WTC11 (cell line): ENCODE measurements around the gene FAAH2. TPM values are rescaled to one million over a fixed set of nuclear protein-coding genes. Genes with fewer than 3 reads are reported as not detected.

Experiments
- ATAC-seq: fragments of 200-7000 bp; cut with Tn5 transposase; 2 replicates; pipeline ENCODE4 v1.10.0; 2021; ENCODE audit warnings: mild to moderate bottlenecking, moderate library complexity
- CTCF ChIA-PET: fragments of 300-600 bp; sonication (Branson Sonifier 250); formaldehyde crosslinking; loops from one replicate; lab custom pipeline; 2021; ENCODE audit warnings: antibody characterized with exemption; lab: Charles Lee
- POLR2A ChIA-PET: fragments of 350-600 bp; sonication (Branson Sonifier 250); formaldehyde crosslinking; loops from one replicate; lab custom pipeline; 2021; ENCODE audit warnings: antibody characterized with exemption; lab: Charles Lee
- DNase-seq: peaks from one replicate; pipeline ENCODE4 v3.0.0; 2021; ENCODE audit warnings: low spot score
- H3K27ac Mint-ChIP-seq: 2 replicates; pipeline ENCODE4 v1.8.0; 2021; ENCODE audit warnings: mixed read lengths
- H3K27me3 Mint-ChIP-seq: 2 replicates; pipeline ENCODE4 v1.8.0; 2021; ENCODE audit warnings: low read depth, mild to moderate bottlenecking, moderate library complexity, mixed read lengths
- H3K36me3 Mint-ChIP-seq: 2 replicates; pipeline ENCODE4 v1.8.0; 2021; ENCODE audit warnings: mixed read lengths
- H3K4me1 Mint-ChIP-seq: 2 replicates; pipeline ENCODE4 v1.8.0; 2022; ENCODE audit warnings: mixed read lengths
- H3K4me3 Mint-ChIP-seq: 2 replicates; pipeline ENCODE4 v1.8.0; 2021; ENCODE audit warnings: mild to moderate bottlenecking, moderate library complexity, mixed read lengths
- H3K9me3 Mint-ChIP-seq: 2 replicates; pipeline ENCODE4 v1.8.0; 2021; ENCODE audit warnings: mixed read lengths
- AR ChIP-seq: fragments of 250-450 bp; sonication (Bioruptor Pico); IDR thresholded peaks from 2 replicates; pipeline ENCODE4 v1.9.0; 2021; ENCODE audit warnings: mild to moderate bottlenecking
- ATF3 ChIP-seq: sonication (generic); formaldehyde crosslinking; conservative IDR thresholded peaks from 2 replicates; pipeline ENCODE4 v1.8.1; 2022; ENCODE audit warnings: mild to moderate bottlenecking, missing genetic modification reagents
- ELF4 ChIP-seq: sonication (generic); formaldehyde crosslinking; IDR thresholded peaks from 2 replicates; pipeline ENCODE4 v1.8.1; 2022; ENCODE audit warnings: low read depth, mild to moderate bottlenecking, moderate library complexity, missing genetic modification reagents
- ESRRA ChIP-seq: sonication (generic); formaldehyde crosslinking; IDR thresholded peaks from 2 replicates; pipeline ENCODE4 v1.8.1; 2022; ENCODE audit warnings: mild to moderate bottlenecking, missing genetic modification reagents, borderline replicate concordance
- GRHL2 ChIP-seq: fragments of 250-450 bp; sonication (Bioruptor Pico); IDR thresholded peaks from 2 replicates; pipeline ENCODE4 v1.8.0; 2022; ENCODE audit warnings: mild to moderate bottlenecking, moderate library complexity; ENCODE audit not compliant: insufficient replicate concordance, severe bottlenecking
- GTF2I ChIP-seq: fragments of 250-450 bp; sonication (Bioruptor Pico); conservative IDR thresholded peaks from 2 replicates; pipeline ENCODE4 v1.4.0; 2021; ENCODE audit warnings: mild to moderate bottlenecking
- IRF2 ChIP-seq: sonication (generic); formaldehyde crosslinking; IDR thresholded peaks from 2 replicates; pipeline ENCODE4 v1.8.0; 2022; ENCODE audit warnings: low read depth, missing genetic modification reagents, borderline replicate concordance
- JUN ChIP-seq: sonication (generic); formaldehyde crosslinking; IDR thresholded peaks from 2 replicates; pipeline ENCODE4 v1.8.0; 2023; ENCODE audit warnings: mild to moderate bottlenecking, missing genetic modification reagents
- NFATC4 ChIP-seq: fragments of 250-450 bp; sonication (Bioruptor Pico); IDR thresholded peaks from 2 replicates; pipeline ENCODE4 v1.9.0; 2021; ENCODE audit warnings: mild to moderate bottlenecking
- NR3C1 ChIP-seq: sonication (generic); formaldehyde crosslinking; conservative IDR thresholded peaks from 2 replicates; pipeline ENCODE4 v1.8.1; 2023; ENCODE audit warnings: low read depth, mild to moderate bottlenecking, missing genetic modification reagents
- OVOL2 ChIP-seq: fragments of 250-450 bp; sonication (Bioruptor Pico); IDR thresholded peaks from 2 replicates; pipeline ENCODE4 v1.9.0; 2021; ENCODE audit warnings: mild to moderate bottlenecking, borderline replicate concordance
- TEAD1 ChIP-seq: sonication (generic); formaldehyde crosslinking; IDR thresholded peaks from 2 replicates; pipeline ENCODE4 v1.8.0; 2022; ENCODE audit warnings: mild to moderate bottlenecking, missing genetic modification reagents
- TEAD4 ChIP-seq: sonication (generic); formaldehyde crosslinking; IDR thresholded peaks from 2 replicates; pipeline ENCODE4 v1.8.0; 2022; ENCODE audit warnings: mild to moderate bottlenecking, missing genetic modification reagents
- ZNF138 ChIP-seq: sonication (generic); formaldehyde crosslinking; conservative IDR thresholded peaks from 2 replicates; pipeline ENCODE4 v1.8.1; 2022; ENCODE audit warnings: mild to moderate bottlenecking, moderate library complexity, missing genetic modification reagents
- ZNF671 ChIP-seq: fragments of 250-450 bp; sonication (Bioruptor Pico); IDR thresholded peaks from 2 replicates; pipeline ENCODE4 v1.8.0; 2021; ENCODE audit warnings: mild to moderate bottlenecking
- total RNA-seq: library from RNA; stranded (reverse); gene quantifications from 3 replicates; pipeline ENCODE4 v1.2.3, GENCODE V29; 2021
- TF ChIP-seq, protein P1 (sequence below): sonication (generic); formaldehyde crosslinking; IDR thresholded peaks from 2 replicates; pipeline ENCODE4 v1.8.1; 2022; ENCODE audit warnings: low read depth, mild to moderate bottlenecking, moderate library complexity, missing genetic modification reagents, borderline replicate concordance
- TF ChIP-seq, protein P2 (sequence below): fragments of 250-450 bp; sonication (Bioruptor Pico); IDR thresholded peaks from 2 replicates; pipeline ENCODE4 v1.8.0; 2021; ENCODE audit warnings: mild to moderate bottlenecking
- TF ChIP-seq, protein P3 (sequence below): fragments of 200-600 bp; IDR thresholded peaks from 2 replicates; pipeline ENCODE4 v1.8.0; 2022; ENCODE audit warnings: antibody characterized with exemption

FAAH2 gene
- total RNA-seq, 1 experiment from 2014 or later = 5.0 TPM

DNA sequence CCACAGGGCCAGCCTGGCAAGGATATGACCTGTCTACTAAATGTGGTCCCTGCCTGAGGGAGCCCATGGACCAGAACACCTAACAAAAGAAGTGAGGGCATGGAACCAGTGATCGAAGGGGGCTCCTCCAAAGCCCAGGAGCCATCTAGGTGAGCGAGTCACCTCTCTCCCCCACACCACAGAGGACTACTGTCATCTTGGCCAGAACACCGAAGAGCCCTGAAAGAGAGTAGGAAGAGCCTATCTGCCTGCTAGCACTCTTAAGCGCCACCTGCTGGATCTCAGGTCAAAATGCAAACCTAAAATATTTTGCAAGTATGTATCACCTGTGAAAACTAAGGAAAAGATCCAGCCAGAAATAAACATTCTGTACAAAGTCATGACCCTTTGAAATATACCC lies 167.4 kb downstream of the FAAH2 start:
- peaks cover 23% of the 10 kb centered on the region for H3K9me3 Mint-ChIP-seq
- peaks cover 18% of the 10 kb centered on the region for H3K36me3 Mint-ChIP-seq
- H3K27me3 Mint-ChIP-seq = no peaks in the 10 kb centered on the region
- H3K27ac Mint-ChIP-seq = no peak overlapping the region
- no peak overlapping the region for H3K4me3 Mint-ChIP-seq
- no peak for TF ChIP-seq IRF2 (CRISPR knock-in tag)
- no peaks in the 10 kb centered on the region for H3K4me1 Mint-ChIP-seq
- ChIA-PET POLR2A (no interaction called here), CTCF (no interaction called here)
- DNase-seq = no peak
- peak; percentile 81 for ATAC-seq

- no peaks in the 10 kb centered on the region for H3K9me3 Mint-ChIP-seq
- H3K4me3 Mint-ChIP-seq = no peak overlapping the region
- ChIA-PET POLR2A (no interaction called here), CTCF (no interaction called here)
- DNase-seq (no peak), ATAC-seq (no peak)
- TF ChIP-seq GRHL2 (no peak), JUN (CRISPR knock-in tag) (no peak), NR3C1 (CRISPR knock-in tag) (no peak), TEAD4 (CRISPR knock-in tag) (no peak), ELF4 (CRISPR knock-in tag) (no peak)
- no peaks in the 10 kb centered on the region for H3K27me3 Mint-ChIP-seq
- H3K36me3 Mint-ChIP-seq = no peaks in the 10 kb centered on the region
- no peak overlapping the region for H3K27ac Mint-ChIP-seq
- H3K4me1 Mint-ChIP-seq = 0 out of 2 replicates have a peak, but pooled peaks cover 2% of the 10 kb centered on the region
Measured at GRCh38 chrX:57481514-57481913, 195.0 kb downstream of the FAAH2 start.

DNA sequence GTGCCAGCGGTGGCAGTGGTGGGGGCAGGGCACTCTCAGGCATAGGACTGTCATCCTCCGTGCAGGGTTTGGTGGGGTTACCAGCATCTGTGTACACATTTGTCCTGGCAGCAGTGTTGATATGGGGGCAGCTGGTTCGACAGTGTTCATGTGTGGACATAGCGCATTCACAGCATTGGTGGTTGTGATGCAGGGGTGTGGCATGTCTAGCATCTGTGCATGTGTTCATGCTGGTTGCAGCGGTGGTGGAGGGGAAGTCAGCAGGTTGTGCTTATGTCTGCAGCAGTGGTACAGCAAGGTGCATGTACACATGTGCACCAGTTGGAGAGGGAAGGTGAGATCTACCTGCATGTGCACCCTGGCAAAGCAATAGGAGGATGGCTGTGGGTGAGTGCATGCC lies 230.0 kb downstream of the FAAH2 start:
- H3K36me3 Mint-ChIP-seq = no peaks in the 10 kb centered on the region
- CTCF ChIA-PET = no interaction called here
- peaks cover 7% of the 10 kb centered on the region for H3K9me3 Mint-ChIP-seq
- H3K4me1 Mint-ChIP-seq = no peaks in the 10 kb centered on the region
- POLR2A ChIA-PET = no interaction called here
- no peak for TF ChIP-seq ATF3 (CRISPR knock-in tag)
- TF ChIP-seq ZNF138 (CRISPR knock-in tag) = no peak
- TF ChIP-seq TEAD1 (CRISPR knock-in tag) = no peak
- TF ChIP-seq ESRRA (CRISPR knock-in tag) = no peak
- TF ChIP-seq AR (CRISPR knock-in tag) = no peak
- no peak for TF ChIP-seq GTF2I (CRISPR knock-in tag)
- TF ChIP-seq, protein P1, sequence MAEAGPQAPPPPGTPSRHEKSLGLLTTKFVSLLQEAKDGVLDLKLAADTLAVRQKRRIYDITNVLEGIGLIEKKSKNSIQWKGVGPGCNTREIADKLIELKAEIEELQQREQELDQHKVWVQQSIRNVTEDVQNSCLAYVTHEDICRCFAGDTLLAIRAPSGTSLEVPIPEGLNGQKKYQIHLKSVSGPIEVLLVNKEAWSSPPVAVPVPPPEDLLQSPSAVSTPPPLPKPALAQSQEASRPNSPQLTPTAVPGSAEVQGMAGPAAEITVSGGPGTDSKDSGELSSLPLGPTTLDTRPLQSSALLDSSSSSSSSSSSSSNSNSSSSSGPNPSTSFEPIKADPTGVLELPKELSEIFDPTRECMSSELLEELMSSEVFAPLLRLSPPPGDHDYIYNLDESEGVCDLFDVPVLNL (CRISPR knock-in tag) = no peak
- TF ChIP-seq, protein P2, sequence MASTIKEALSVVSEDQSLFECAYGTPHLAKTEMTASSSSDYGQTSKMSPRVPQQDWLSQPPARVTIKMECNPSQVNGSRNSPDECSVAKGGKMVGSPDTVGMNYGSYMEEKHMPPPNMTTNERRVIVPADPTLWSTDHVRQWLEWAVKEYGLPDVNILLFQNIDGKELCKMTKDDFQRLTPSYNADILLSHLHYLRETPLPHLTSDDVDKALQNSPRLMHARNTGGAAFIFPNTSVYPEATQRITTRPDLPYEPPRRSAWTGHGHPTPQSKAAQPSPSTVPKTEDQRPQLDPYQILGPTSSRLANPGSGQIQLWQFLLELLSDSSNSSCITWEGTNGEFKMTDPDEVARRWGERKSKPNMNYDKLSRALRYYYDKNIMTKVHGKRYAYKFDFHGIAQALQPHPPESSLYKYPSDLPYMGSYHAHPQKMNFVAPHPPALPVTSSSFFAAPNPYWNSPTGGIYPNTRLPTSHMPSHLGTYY (CRISPR knock-in tag) = no peak
- TF ChIP-seq, protein P3, sequence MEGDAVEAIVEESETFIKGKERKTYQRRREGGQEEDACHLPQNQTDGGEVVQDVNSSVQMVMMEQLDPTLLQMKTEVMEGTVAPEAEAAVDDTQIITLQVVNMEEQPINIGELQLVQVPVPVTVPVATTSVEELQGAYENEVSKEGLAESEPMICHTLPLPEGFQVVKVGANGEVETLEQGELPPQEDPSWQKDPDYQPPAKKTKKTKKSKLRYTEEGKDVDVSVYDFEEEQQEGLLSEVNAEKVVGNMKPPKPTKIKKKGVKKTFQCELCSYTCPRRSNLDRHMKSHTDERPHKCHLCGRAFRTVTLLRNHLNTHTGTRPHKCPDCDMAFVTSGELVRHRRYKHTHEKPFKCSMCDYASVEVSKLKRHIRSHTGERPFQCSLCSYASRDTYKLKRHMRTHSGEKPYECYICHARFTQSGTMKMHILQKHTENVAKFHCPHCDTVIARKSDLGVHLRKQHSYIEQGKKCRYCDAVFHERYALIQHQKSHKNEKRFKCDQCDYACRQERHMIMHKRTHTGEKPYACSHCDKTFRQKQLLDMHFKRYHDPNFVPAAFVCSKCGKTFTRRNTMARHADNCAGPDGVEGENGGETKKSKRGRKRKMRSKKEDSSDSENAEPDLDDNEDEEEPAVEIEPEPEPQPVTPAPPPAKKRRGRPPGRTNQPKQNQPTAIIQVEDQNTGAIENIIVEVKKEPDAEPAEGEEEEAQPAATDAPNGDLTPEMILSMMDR = no peak
- TF ChIP-seq ZNF671 = no peak
- TF ChIP-seq OVOL2 (CRISPR knock-in tag) = no peak
- no peak for TF ChIP-seq TEAD4 (CRISPR knock-in tag)
- TF ChIP-seq NFATC4 (CRISPR knock-in tag) = no peak
- no peak for DNase-seq
- H3K27me3 Mint-ChIP-seq = no peaks in the 10 kb centered on the region; the same call in 1 of the 2 replicates
- H3K27ac Mint-ChIP-seq = no peak overlapping the region
- no peak for ATAC-seq
- H3K4me3 Mint-ChIP-seq = no peak overlapping the region
